Aorta (tissue), 5 donors: ENCODE measurements around the gene MAD1L1. TPM values are rescaled to one million over a fixed set of nuclear protein-coding genes. Genes with fewer than 3 reads are reported as not detected.
A peak's percentile ranks its signal among the peaks of the same experiment; 100 is the strongest.

Experiments
- ATAC-seq: fragments of 200-7000 bp; cut with Tn5 transposase; one replicate; pipeline ENCODE4 v1.9.1; 2022; ENCODE audit warnings: moderate library complexity; ENCODE audit not compliant: low FRiP score
- DNase-seq, 2 donors: peaks; one replicate each; pipeline ENCODE4 v3.0.0-alpha.2; 2020
- H3K27ac ChIP-seq, 2 donors: one replicate each; pipeline ENCODE4 v1.5.1; 2013; ENCODE audit warnings: low read length in 2 of 2, mild to moderate bottlenecking in 2 of 2, moderate library complexity in 2 of 2, control low read depth in 1 of 2, inconsistent platforms in 1 of 2, low read depth in 1 of 2
- H3K27me3 ChIP-seq, 2 donors: one replicate each; pipeline ENCODE4 v1.6.1; 2013; ENCODE audit warnings: control low read depth in 1 of 2, low read length in 1 of 2, mild to moderate bottlenecking in 1 of 2, moderate library complexity in 1 of 2; ENCODE audit not compliant: insufficient read depth in 2 of 2, control insufficient read depth in 1 of 2
- H3K36me3 ChIP-seq, 2 donors: one replicate each; pipeline ENCODE4 v1.6.1; 2013; ENCODE audit warnings: control low read depth in 1 of 2, low read length in 1 of 2, mild to moderate bottlenecking in 1 of 2; ENCODE audit not compliant: insufficient read depth in 2 of 2, control insufficient read depth in 1 of 2
- H3K4me1 ChIP-seq, 2 donors: one replicate each; pipeline ENCODE4 v1.6.1; 2013; ENCODE audit warnings: low read length in 2 of 2, control low read depth in 1 of 2, mild to moderate bottlenecking in 1 of 2, moderate library complexity in 1 of 2; ENCODE audit not compliant: insufficient read depth in 2 of 2, control insufficient read depth in 1 of 2
- H3K4me3 ChIP-seq, 2 donors: one replicate each; pipeline ENCODE4 v1.5.1; 2013; ENCODE audit warnings: low read length in 2 of 2, control low read depth in 1 of 2, mild to moderate bottlenecking in 1 of 2
- H3K9me3 ChIP-seq: one replicate; pipeline ENCODE4 v1.6.1; 2013; ENCODE audit warnings: mild to moderate bottlenecking, low read length; ENCODE audit not compliant: control insufficient read depth
- WGBS, 2 donors: extraction: QIAGEN DNeasy Blood & Tissue Kit; methylation state at CpG; one replicate each; pipeline ENCODE4 v1.1.7; 2013; 5-methylcytosine and 5-hydroxymethylcytosine counted together
- intact Hi-C, 2 donors: fragments of 100-400 bp; cut with DNase I; formaldehyde crosslinking; loops; one replicate each; pipeline versions ENCODE4 v1.14.2 to v1.15.0; 2022
- polyA plus RNA-seq, 2 donors: library from polyadenylated mRNA; stranded (reverse); fragments of 200-250 nt; gene quantifications; one replicate each; pipeline ENCODE4 v1.2.3, GENCODE V29; 2013
- total RNA-seq, 2 donors: library from RNA; stranded (reverse); fragmentation: NEBNext Ultra II Directional; extraction: Animal tissue kit (Norgen Biotek cat#: 25700); gene quantifications; one replicate each; pipeline ENCODE4 v1.2.1, GENCODE V29; 2021
- donor health status: healthy with polysubstance abuse.
- donor health status: Bipolar disorder and iron deficiency.
- donor health status: DM: no; HTN: no; CAD: no.
- donor health status: DM: no; HTN: no; CAD: no.
- donor health status: DM: yes; HTN: yes; CAD: no.

MAD1L1 gene
- total and polyA plus RNA-seq, 4 donors = 14.8 to 35.8 (median 20.2) TPM

- no peak overlapping the region for H3K4me3 ChIP-seq
- no peak for DNase-seq
- H3K36me3 ChIP-seq = peaks cover 0 to 10% of the 10 kb centered on the region in 2 donors
- intact Hi-C loops = no loop called here
- H3K27ac ChIP-seq = no peak overlapping the region
- ATAC-seq = no peak
- no peaks in the 10 kb centered on the region for H3K4me1 ChIP-seq
- WGBS, 2 donors = 93 to 94% methylated on average over 16 of the region's 16 CpGs
- no peaks in the 10 kb centered on the region for H3K27me3 ChIP-seq
- H3K9me3 ChIP-seq = no peaks in the 10 kb centered on the region
These were observed 12.2 kb downstream of the MAD1L1 start for GRCh38 chr7:2220506-2220905.

- ATAC-seq (no peak), DNase-seq (no peak)
- whole genome bisulfite sequencing, 2 donors = 91 to 93% methylated on average over 19 of the region's 19 CpGs
- H3K9me3 ChIP-seq = no peaks in the 10 kb centered on the region
- H3K27me3 ChIP-seq = no peaks in the 10 kb centered on the region
- peaks cover 0 to 11% of the 10 kb centered on the region in 2 donors for H3K36me3 ChIP-seq
- intact Hi-C loops = no loop called here
- no peak overlapping the region for H3K4me3 ChIP-seq
- no peak overlapping the region for H3K27ac ChIP-seq
- H3K4me1 ChIP-seq = no peaks in the 10 kb centered on the region
These were observed 12.7 kb downstream of the MAD1L1 start for GRCh38 chr7:2220030-2220429.

- Histone ChIP-seq H3K9me3 (no peaks in the 10 kb centered on the region), H3K36me3 (peaks cover 0 to 10% of the 10 kb centered on the region in 2 donors), H3K27me3 (no peaks in the 10 kb centered on the region), H3K27ac (no peak overlapping the region), H3K4me1 (no peaks in the 10 kb centered on the region), H3K4me3 (no peak overlapping the region)
- no peak for ATAC-seq
- DNase-seq = no peak
- WGBS, 2 donors = 91 to 94% methylated on average over 8 of the region's 8 CpGs
- intact Hi-C loops = no loop called here
These were observed 13.1 kb downstream of the MAD1L1 start for GRCh38 chr7:2219606-2220005.

- peaks cover 0 to 9% of the 10 kb centered on the region in 2 donors for H3K36me3 ChIP-seq
- no peak for DNase-seq
- no peaks in the 10 kb centered on the region for H3K9me3 ChIP-seq
- ATAC-seq = no peak
- no peak overlapping the region for H3K4me3 ChIP-seq
- no peaks in the 10 kb centered on the region for H3K27me3 ChIP-seq
- H3K27ac ChIP-seq = no peak overlapping the region
- H3K4me1 ChIP-seq = no peaks in the 10 kb centered on the region
- intact Hi-C loops = no loop called here
- WGBS, 2 donors = 89 to 90% methylated on average over 15 of the region's 15 CpGs
These were observed 13.6 kb downstream of the MAD1L1 start for GRCh38 chr7:2219136-2219535.

- Histone ChIP-seq H3K9me3 (no peaks in the 10 kb centered on the region), H3K4me1 (no peaks in the 10 kb centered on the region), H3K27ac (no peak overlapping the region), H3K27me3 (no peaks in the 10 kb centered on the region), H3K4me3 (no peak overlapping the region), H3K36me3 (peaks cover 0 to 9% of the 10 kb centered on the region in 2 donors)
- intact Hi-C loops = no loop called here
- ATAC-seq (no peak), DNase-seq (no peak)
- WGBS, 2 donors = 86 to 90% methylated on average over 9 of the region's 9 CpGs
These were observed 14.3 kb downstream of the MAD1L1 start for GRCh38 chr7:2218444-2218785.

- DNase-seq (no peak), ATAC-seq (no peak)
- no peaks in the 10 kb centered on the region for H3K27me3 ChIP-seq
- H3K36me3 ChIP-seq = peaks cover 0 to 9% of the 10 kb centered on the region in 2 donors
- intact Hi-C loops = no loop called here
- no peaks in the 10 kb centered on the region for H3K9me3 ChIP-seq
- no peak overlapping the region for H3K4me3 ChIP-seq
- no peak overlapping the region for H3K27ac ChIP-seq
- H3K4me1 ChIP-seq = no peaks in the 10 kb centered on the region
- 87 to 89% methylated on average over 19 of the region's 19 CpGs for WGBS, 2 donors
These were observed 14.9 kb downstream of the MAD1L1 start for GRCh38 chr7:2217716-2218443.

- WGBS, 2 donors = 82 to 90% methylated on average over 10 of the region's 10 CpGs
- no peak overlapping the region for H3K27ac ChIP-seq
- no peaks in the 10 kb centered on the region for H3K9me3 ChIP-seq
- no peak for ATAC-seq
- no peak for DNase-seq
- intact Hi-C loops = no loop called here
- H3K27me3 ChIP-seq = no peaks in the 10 kb centered on the region
- no peaks in the 10 kb centered on the region for H3K4me1 ChIP-seq
- peaks cover 0 to 11% of the 10 kb centered on the region in 2 donors for H3K36me3 ChIP-seq
- H3K4me3 ChIP-seq = no peak overlapping the region
These were observed 15.5 kb downstream of the MAD1L1 start for GRCh38 chr7:2217206-2217605.

- ATAC-seq (no peak), DNase-seq (no peak)
- 96 to 98% methylated on average over 17 of the region's 17 CpGs for WGBS, 2 donors
- Histone ChIP-seq H3K4me3 (no peak overlapping the region), H3K4me1 (no peaks in the 10 kb centered on the region), H3K27ac (no peak overlapping the region), H3K36me3 (peaks cover 0 to 11% of the 10 kb centered on the region in 2 donors), H3K27me3 (no peaks in the 10 kb centered on the region), H3K9me3 (no peaks in the 10 kb centered on the region)
- intact Hi-C loops = no loop called here
These were observed 16.9 kb downstream of the MAD1L1 start for GRCh38 chr7:2215851-2216250.

- intact Hi-C loops = loop anchor here (5.0 kb wide), 2 partner anchors 552 to 632 kb away; no protein-coding TSS in a partner anchor
- H3K36me3 ChIP-seq = peaks cover 0 to 11% of the 10 kb centered on the region in 2 donors
- DNase-seq = peak in 1 of 2 donors; percentile 29
- no peaks in the 10 kb centered on the region for H3K9me3 ChIP-seq
- no peak overlapping the region for H3K4me3 ChIP-seq
- no peaks in the 10 kb centered on the region for H3K27me3 ChIP-seq
- H3K27ac ChIP-seq = no peak overlapping the region
- no peaks in the 10 kb centered on the region for H3K4me1 ChIP-seq
- no peak for ATAC-seq
- 93 to 94% methylated on average over 9 of the region's 9 CpGs for WGBS, 2 donors
These were observed 18.1 kb downstream of the MAD1L1 start for GRCh38 chr7:2214636-2215035.
